Thoracic aorta (tissue), 2 donors: ENCODE data around the gene ZW10. TPM values are rescaled to one million over a fixed set of nuclear protein-coding genes. Genes with fewer than 3 reads are reported as not detected.

ENCODE experiments used
- ATAC-seq: fragments of 150-250 bp; one replicate; pipeline ENCODE4 v1.8.0; 2017; ENCODE audit warnings: low read depth; ENCODE audit not compliant: insufficient number of reproducible peaks, low FRiP score
- DNase-seq: peaks from one replicate; pipeline ENCODE4 v3.0.0-alpha.2; 2020; ENCODE audit warnings: low spot score
- H3K27ac ChIP-seq, 2 donors: fragments of 200-600 bp; sonication (generic); 1 replicate in 1 of 2; 2 replicates in 1 of 2; pipeline ENCODE4 v1.5.1; 2016; ENCODE audit warnings: mild to moderate bottlenecking in 2 of 2, moderate library complexity in 2 of 2
- H3K27me3 ChIP-seq: fragments of 200-600 bp; sonication (generic); replicated peaks from 2 replicates; pipeline ENCODE4 v1.6.0; 2016; ENCODE audit warnings: mild to moderate bottlenecking; ENCODE audit not compliant: insufficient read depth
- H3K36me3 ChIP-seq: fragments of 200-600 bp; sonication (generic); one replicate; pipeline ENCODE4 v1.5.1; 2016
- H3K4me1 ChIP-seq, 2 donors: fragments of 200-600 bp; sonication (generic); 1 replicate in 1 of 2; 2 replicates in 1 of 2; pipeline versions ENCODE4 v1.5.1 to v1.6.0; 2016; ENCODE audit warnings: low read depth in 2 of 2, mild to moderate bottlenecking in 1 of 2; ENCODE audit not compliant: control insufficient read depth in 1 of 2
- H3K4me3 ChIP-seq: fragments of 200-600 bp; sonication (generic); 2 replicates; pipeline ENCODE4 v1.5.1; 2016; ENCODE audit warnings: mild to moderate bottlenecking
- H3K9me3 ChIP-seq: fragments of 200-600 bp; sonication (generic); 2 replicates; pipeline ENCODE4 v1.5.1; 2016
- total RNA-seq, 2 donors: library from RNA; depleted of rRNA; stranded (reverse); fragments of >200 nt; gene quantifications; one replicate each; pipeline versions ENCODE4 v1.1.0 to v1.2.3, GENCODE V29; 2016
- TF ChIP-seq, protein P1 (sequence below): fragments of 200-600 bp; sonication (generic); IDR thresholded peaks from one replicate; pipeline ENCODE4 v1.5.1; 2019; ENCODE audit warnings: antibody characterized with exemption

The ZW10 gene
- total RNA-seq, 2 donors from 2014 or later: 5.3 to 18.7 TPM

GRCh38 chr11:113729456-113729855 is 44.0 kb downstream of the ZW10 start:
- H3K27me3 ChIP-seq: no peaks in the 10 kb centered on the region
- TF ChIP-seq, protein P1, sequence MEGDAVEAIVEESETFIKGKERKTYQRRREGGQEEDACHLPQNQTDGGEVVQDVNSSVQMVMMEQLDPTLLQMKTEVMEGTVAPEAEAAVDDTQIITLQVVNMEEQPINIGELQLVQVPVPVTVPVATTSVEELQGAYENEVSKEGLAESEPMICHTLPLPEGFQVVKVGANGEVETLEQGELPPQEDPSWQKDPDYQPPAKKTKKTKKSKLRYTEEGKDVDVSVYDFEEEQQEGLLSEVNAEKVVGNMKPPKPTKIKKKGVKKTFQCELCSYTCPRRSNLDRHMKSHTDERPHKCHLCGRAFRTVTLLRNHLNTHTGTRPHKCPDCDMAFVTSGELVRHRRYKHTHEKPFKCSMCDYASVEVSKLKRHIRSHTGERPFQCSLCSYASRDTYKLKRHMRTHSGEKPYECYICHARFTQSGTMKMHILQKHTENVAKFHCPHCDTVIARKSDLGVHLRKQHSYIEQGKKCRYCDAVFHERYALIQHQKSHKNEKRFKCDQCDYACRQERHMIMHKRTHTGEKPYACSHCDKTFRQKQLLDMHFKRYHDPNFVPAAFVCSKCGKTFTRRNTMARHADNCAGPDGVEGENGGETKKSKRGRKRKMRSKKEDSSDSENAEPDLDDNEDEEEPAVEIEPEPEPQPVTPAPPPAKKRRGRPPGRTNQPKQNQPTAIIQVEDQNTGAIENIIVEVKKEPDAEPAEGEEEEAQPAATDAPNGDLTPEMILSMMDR: no peak
- peaks cover 0 to 17% of the 10 kb centered on the region in 2 donors for H3K4me1 ChIP-seq
- no peaks in the 10 kb centered on the region for H3K36me3 ChIP-seq
- ATAC-seq (no peak), DNase-seq (no peak)
- H3K9me3 ChIP-seq: no peaks in the 10 kb centered on the region
- H3K4me3 ChIP-seq: no peak overlapping the region
- H3K27ac ChIP-seq: no peak overlapping the region

DNA sequence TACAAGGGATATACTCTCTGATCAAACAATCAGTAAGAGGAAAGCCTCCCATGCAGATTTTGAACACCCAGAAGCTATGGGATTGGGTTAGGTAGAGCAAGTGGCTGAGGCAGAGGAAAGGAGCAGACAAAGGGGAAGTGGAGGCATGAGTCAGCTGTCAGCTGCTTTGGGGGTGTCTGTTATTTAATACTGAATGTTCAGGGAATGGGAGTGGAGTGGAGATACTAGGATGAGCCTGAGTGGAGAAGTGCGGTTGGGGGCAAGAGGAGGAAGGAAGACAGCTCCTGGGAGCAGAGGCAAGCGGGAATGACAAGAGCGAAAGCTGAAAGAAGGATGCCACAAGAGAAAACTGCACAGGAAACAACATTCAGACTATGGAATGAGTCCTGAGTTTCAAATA is 44.7 kb downstream of the ZW10 start:
- Histone ChIP-seq H3K27me3 (no peaks in the 10 kb centered on the region), H3K4me3 (no peak overlapping the region), H3K36me3 (no peaks in the 10 kb centered on the region), H3K27ac (no peak overlapping the region), H3K4me1 (peaks cover 0 to 17% of the 10 kb centered on the region in 2 donors), H3K9me3 (no peaks in the 10 kb centered on the region)
- TF ChIP-seq, protein P1: no peak
- DNase-seq: no peak
- no peak for ATAC-seq

- Histone ChIP-seq H3K9me3 (no peaks in the 10 kb centered on the region), H3K4me1 (peaks cover 0 to 17% of the 10 kb centered on the region in 2 donors), H3K36me3 (no peaks in the 10 kb centered on the region), H3K4me3 (no peak overlapping the region), H3K27ac (no peak overlapping the region), H3K27me3 (no peaks in the 10 kb centered on the region)
- no peak for ATAC-seq
- TF ChIP-seq, protein P1: no peak
- no peak for DNase-seq
Observed at GRCh38 chr11:113725913-113726312, 47.6 kb downstream of the ZW10 start.

DNA sequence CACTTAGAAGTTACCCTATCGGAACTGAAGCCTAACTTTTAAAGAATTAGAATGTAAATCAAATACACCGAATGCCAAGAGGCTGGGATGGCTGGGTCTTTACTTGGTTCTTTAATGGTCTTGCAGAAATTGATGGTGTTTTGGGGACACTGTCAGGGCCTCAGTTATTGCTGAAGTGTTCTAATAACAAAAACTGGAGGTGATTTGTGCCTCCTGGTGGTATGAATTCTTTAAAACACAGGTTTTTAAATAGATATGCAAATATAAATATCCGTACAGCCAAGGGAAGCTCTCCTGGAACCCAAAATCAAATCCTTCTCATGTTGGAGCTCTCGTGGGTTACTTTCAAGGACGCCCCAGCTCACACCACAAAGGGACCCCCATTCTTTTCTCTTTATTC is 48.1 kb downstream of the ZW10 start:
- Histone ChIP-seq H3K4me1 (peaks cover 0 to 14% of the 10 kb centered on the region in 2 donors), H3K27ac (no peak overlapping the region), H3K4me3 (no peak overlapping the region), H3K36me3 (no peaks in the 10 kb centered on the region), H3K9me3 (no peaks in the 10 kb centered on the region), H3K27me3 (no peaks in the 10 kb centered on the region)
- DNase-seq: no peak
- ATAC-seq: no peak
- TF ChIP-seq, protein P1: no peak

DNA sequence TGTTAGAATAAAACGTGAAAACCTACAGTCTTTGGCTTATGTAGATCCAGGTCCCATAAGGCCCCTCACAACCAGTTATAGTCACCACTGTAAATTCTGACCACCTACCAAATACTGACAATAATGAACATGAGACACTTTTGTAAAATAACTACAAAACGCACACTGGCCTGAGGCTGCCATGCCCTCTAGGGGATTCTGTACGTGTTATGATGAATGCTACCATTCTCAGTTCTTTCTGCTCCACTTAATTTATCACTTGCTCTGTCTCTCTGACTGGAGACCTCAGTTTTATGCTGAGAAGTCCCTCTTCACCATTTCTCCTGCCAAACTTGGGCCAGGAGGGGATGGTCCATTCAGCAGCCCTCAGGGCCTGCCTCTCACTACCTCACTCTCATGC is 48.7 kb downstream of the ZW10 start:
- DNase-seq (no peak), ATAC-seq (no peak)
- Histone ChIP-seq H3K9me3 (no peaks in the 10 kb centered on the region), H3K4me1 (peaks cover 0 to 9% of the 10 kb centered on the region in 2 donors), H3K27me3 (no peaks in the 10 kb centered on the region), H3K27ac (no peak overlapping the region), H3K4me3 (no peak overlapping the region), H3K36me3 (no peaks in the 10 kb centered on the region)
- TF ChIP-seq, protein P1: no peak
